Natural killer cell treated with Interleukin-12 subunit alpha and Interleukin-12 subunit beta and Interleukin-15 and Interleukin-18, amount 100 ng/mL, for 72 hours (primary cell): ENCODE results near the gene HNRNPAB. TPM values are rescaled to one million over a fixed set of nuclear protein-coding genes. Genes with fewer than 3 reads are reported as not detected.

ENCODE experiments used
- ATAC-seq, 2 donors: fragments of 150-1000 bp; cut with Tn5 transposase in 1 of 2; sonication (Bioruptor Pico), chemical (Tn5 transposase) in 1 of 2; 2 replicates each; pipeline ENCODE4 v1.10.0; 2021
- DNase-seq: peaks from one replicate; pipeline ENCODE4 v3.0.0; 2022; ENCODE audit warnings: low spot score
- H3K27ac Mint-ChIP-seq, 2 donors: 1 replicate in 1 of 2; 2 replicates in 1 of 2; pipeline ENCODE4 v1.8.0; 2022; ENCODE audit warnings: mixed read lengths in 2 of 2, mild to moderate bottlenecking in 1 of 2, moderate library complexity in 1 of 2
- H3K27me3 Mint-ChIP-seq, 2 donors: 1 replicate in 1 of 2; 2 replicates in 1 of 2; pipeline ENCODE4 v1.8.0; 2022; ENCODE audit warnings: mixed read lengths in 2 of 2
- H3K36me3 Mint-ChIP-seq: one replicate; pipeline ENCODE4 v1.8.0; 2022; ENCODE audit warnings: mixed read lengths
- H3K4me1 Mint-ChIP-seq, 2 donors: 1 replicate in 1 of 2; 2 replicates in 1 of 2; pipeline ENCODE4 v1.8.0; 2022; ENCODE audit warnings: low read depth in 2 of 2, mixed read lengths in 2 of 2, mild to moderate bottlenecking in 1 of 2
- H3K4me3 Mint-ChIP-seq: one replicate; pipeline ENCODE4 v1.8.0; 2022; ENCODE audit warnings: mixed read lengths
- H3K9me3 Mint-ChIP-seq: 2 replicates; pipeline ENCODE4 v1.8.0; 2022; ENCODE audit warnings: mixed read lengths
- total RNA-seq, 2 donors: library from RNA; stranded (reverse); gene quantifications; one replicate each; pipeline ENCODE4 v1.2.3, GENCODE V29; 2022

Gene HNRNPAB
- total RNA-seq, 2 donors from 2014 or later, result 314 to 481 TPM

GRCh38 chr5:178201927-178202235 lies 2.5 kb upstream of the HNRNPAB start:
- peaks cover 19% of the 10 kb centered on the region in 2 donors for H3K4me1 Mint-ChIP-seq
- H3K4me3 Mint-ChIP-seq, result no peak overlapping the region
- no peak for DNase-seq
- H3K36me3 Mint-ChIP-seq, result peaks cover 17% of the 10 kb centered on the region
- no peaks in the 10 kb centered on the region for H3K27me3 Mint-ChIP-seq
- ATAC-seq, result no peak
- H3K9me3 Mint-ChIP-seq, result no peaks in the 10 kb centered on the region
- no peak overlapping the region for H3K27ac Mint-ChIP-seq

- ATAC-seq, result no peak
- Mint-ChIP-seq H3K27ac (no peak overlapping the region), H3K27me3 (no peaks in the 10 kb centered on the region), H3K9me3 (no peaks in the 10 kb centered on the region), H3K4me3 (peak overlapping the region; percentile 59), H3K4me1 (peaks cover 23 to 24% of the 10 kb centered on the region in 2 donors), H3K36me3 (peaks cover 17% of the 10 kb centered on the region)
- no peak for DNase-seq
Observed at GRCh38 chr5:178202541-178202940, 1.8 kb upstream of the HNRNPAB start.

GRCh38 chr5:178203670-178204181 lies 607 bp upstream of the HNRNPAB start:
- peak overlapping the region; percentile 97 for H3K4me3 Mint-ChIP-seq
- H3K27ac Mint-ChIP-seq, result peak overlapping the region; percentile 96 to 99
- peaks cover 30 to 32% of the 10 kb centered on the region in 2 donors for H3K4me1 Mint-ChIP-seq
- H3K36me3 Mint-ChIP-seq, result peaks cover 23% of the 10 kb centered on the region
- peak in 1 of 2 donors; percentile 2 for ATAC-seq
- H3K9me3 Mint-ChIP-seq, result no peaks in the 10 kb centered on the region
- no peak for DNase-seq
- H3K27me3 Mint-ChIP-seq, result no peaks in the 10 kb centered on the region

- Mint-ChIP-seq H3K36me3 (peaks cover 33% of the 10 kb centered on the region), H3K27ac (peak overlapping the region; percentile 75 to 90), H3K4me1 (peaks cover 42% of the 10 kb centered on the region in 2 donors), H3K4me3 (peak overlapping the region; percentile 97), H3K9me3 (no peaks in the 10 kb centered on the region), H3K27me3 (no peaks in the 10 kb centered on the region)
- ATAC-seq (peak; percentile 74 to 79), DNase-seq (peak; percentile 91)
Observed at GRCh38 chr5:178204935-178205748, 809 bp downstream of the HNRNPAB start.

- Mint-ChIP-seq H3K27ac (peak overlapping the region; percentile 75 to 90), H3K36me3 (peaks cover 33% of the 10 kb centered on the region), H3K9me3 (no peaks in the 10 kb centered on the region), H3K4me1 (peaks cover 42 to 43% of the 10 kb centered on the region in 2 donors), H3K27me3 (no peaks in the 10 kb centered on the region), H3K4me3 (peak overlapping the region; percentile 90)
- no peak for ATAC-seq
- no peak for DNase-seq
Observed at GRCh38 chr5:178205749-178206047, 1.4 kb downstream of the HNRNPAB start.

- DNase-seq, result no peak
- no peak for ATAC-seq
Observed at GRCh38 chr5:178206166-178207101, 2.1 kb downstream of the HNRNPAB start.

GRCh38 chr5:178207183-178207916 lies 3.0 kb downstream of the HNRNPAB start:
- no peaks in the 10 kb centered on the region for H3K9me3 Mint-ChIP-seq
- no peaks in the 10 kb centered on the region for H3K27me3 Mint-ChIP-seq
- peaks cover 42 to 43% of the 10 kb centered on the region in 2 donors for H3K4me1 Mint-ChIP-seq

More at GRCh38 chr5:178206166-178207101, 2.1 kb downstream of the HNRNPAB start:
- Mint-ChIP-seq H3K9me3 (no peaks in the 10 kb centered on the region), H3K27me3 (no peaks in the 10 kb centered on the region), H3K4me3 (peak overlapping the region; percentile 90), H3K4me1 (peaks cover 42 to 43% of the 10 kb centered on the region in 2 donors), H3K27ac (peak overlapping the region; percentile 75 to 90), H3K36me3 (peaks cover 33% of the 10 kb centered on the region)

GRCh38 chr5:178207917-178208280 lies 3.6 kb downstream of the HNRNPAB start:
- peak overlapping the region; percentile 61 to 75 for H3K27ac Mint-ChIP-seq
- peaks cover 33% of the 10 kb centered on the region for H3K36me3 Mint-ChIP-seq
- H3K27me3 Mint-ChIP-seq, result no peaks in the 10 kb centered on the region
- H3K4me3 Mint-ChIP-seq, result peak overlapping the region; percentile 90
- no peak for ATAC-seq
- peaks cover 42 to 43% of the 10 kb centered on the region in 2 donors for H3K4me1 Mint-ChIP-seq
- H3K9me3 Mint-ChIP-seq, result no peaks in the 10 kb centered on the region
- DNase-seq, result no peak

More at GRCh38 chr5:178207183-178207916, 3.0 kb downstream of the HNRNPAB start:
- Mint-ChIP-seq H3K36me3 (peaks cover 33% of the 10 kb centered on the region), H3K4me3 (peak overlapping the region; percentile 90), H3K27ac (peak overlapping the region; percentile 75 to 90)
- DNase-seq, result no peak
- ATAC-seq, result no peak

GRCh38 chr5:178208540-178209227 lies 4.4 kb downstream of the HNRNPAB start:
- Mint-ChIP-seq H3K4me3 (no peak overlapping the region), H3K4me1 (peaks cover 43 to 49% of the 10 kb centered on the region in 2 donors), H3K27ac (peak overlapping the region; percentile 75 to 78), H3K36me3 (peaks cover 37% of the 10 kb centered on the region), H3K9me3 (no peaks in the 10 kb centered on the region), H3K27me3 (no peaks in the 10 kb centered on the region)
- no peak for DNase-seq
- no peak for ATAC-seq

- H3K36me3 Mint-ChIP-seq, result peaks cover 35% of the 10 kb centered on the region
- H3K27me3 Mint-ChIP-seq, result no peaks in the 10 kb centered on the region
- ATAC-seq, result no peak
- peak overlapping the region; percentile 16 to 78 for H3K27ac Mint-ChIP-seq
- peaks cover 39 to 49% of the 10 kb centered on the region in 2 donors for H3K4me1 Mint-ChIP-seq
- H3K9me3 Mint-ChIP-seq, result no peaks in the 10 kb centered on the region
- DNase-seq, result no peak
- H3K4me3 Mint-ChIP-seq, result no peak overlapping the region
Observed at GRCh38 chr5:178209334-178210072, 5.2 kb downstream of the HNRNPAB start.

GRCh38 chr5:178210073-178210535 lies 5.8 kb downstream of the HNRNPAB start:
- Mint-ChIP-seq H3K36me3 (peaks cover 35% of the 10 kb centered on the region), H3K4me3 (no peak overlapping the region), H3K27me3 (no peaks in the 10 kb centered on the region), H3K27ac (peak overlapping the region; percentile 16 to 78), H3K9me3 (no peaks in the 10 kb centered on the region), H3K4me1 (peaks cover 39 to 49% of the 10 kb centered on the region in 2 donors)
- DNase-seq, result no peak
- ATAC-seq, result no peak

GRCh38 chr5:178210686-178211085 lies 6.4 kb downstream of the HNRNPAB start:
- peaks cover 37 to 45% of the 10 kb centered on the region in 2 donors for H3K4me1 Mint-ChIP-seq
- no peaks in the 10 kb centered on the region for H3K27me3 Mint-ChIP-seq
- ATAC-seq, result no peak

More at GRCh38 chr5:178210686-178211085, 6.4 kb downstream of the HNRNPAB start:
- no peak for DNase-seq
- Mint-ChIP-seq H3K9me3 (no peaks in the 10 kb centered on the region), H3K4me3 (no peak overlapping the region), H3K36me3 (peaks cover 32% of the 10 kb centered on the region), H3K27ac (peak overlapping the region in 1 of 2 donors; percentile 14)
